Karpas-422 (cell line): ENCODE data around the gene ARRB1. TPM values are rescaled to one million over a fixed set of nuclear protein-coding genes. Genes with fewer than 3 reads are reported as not detected.
"Not testable (repeated sequence)": the region's sequence is repeated elsewhere in the genome, so short reads cannot be mapped to it uniquely, and the experiment has no call there.

ENCODE experiments used
- DNase-seq: peaks from one replicate; pipeline ENCODE4 v3.0.0-alpha.2; 2015
- H2AFZ ChIP-seq: fragments of 200-600 bp; sonication (generic); 2 replicates; pipeline ENCODE4 v1.6.1; 2014; ENCODE audit warnings: antibody characterized with exemption, low read length, mixed read lengths
- H3K27ac ChIP-seq: fragments of 200-600 bp; sonication (generic); 2 replicates; pipeline ENCODE4 v1.5.1; 2014; ENCODE audit warnings: mild to moderate bottlenecking, low read length, moderate library complexity
- H3K27me3 ChIP-seq: fragments of 200-600 bp; sonication (generic); 2 replicates; pipeline ENCODE4 v1.6.1; 2014; ENCODE audit warnings: low read length, mixed read lengths
- H3K36me3 ChIP-seq: fragments of 200-600 bp; sonication (generic); 2 replicates; pipeline ENCODE4 v1.6.1; 2014; ENCODE audit warnings: low read length, mixed read lengths; ENCODE audit not compliant: insufficient read depth
- H3K4me1 ChIP-seq: fragments of 200-600 bp; sonication (generic); 2 replicates; pipeline ENCODE4 v1.6.1; 2014; ENCODE audit warnings: mild to moderate bottlenecking, low read length, mixed read lengths
- H3K4me2 ChIP-seq: fragments of 200-600 bp; sonication (generic); 2 replicates; pipeline ENCODE4 v1.6.1; 2014; ENCODE audit warnings: low read length, low read depth, mild to moderate bottlenecking; ENCODE audit not compliant: poor library complexity, severe bottlenecking
- H3K4me3 ChIP-seq: fragments of 200-600 bp; sonication (generic); 2 replicates; pipeline ENCODE4 v1.5.1; 2014; ENCODE audit warnings: mild to moderate bottlenecking, antibody characterized with exemption, low read length, mixed read lengths
- H3K79me2 ChIP-seq: fragments of 200-600 bp; sonication (generic); 2 replicates; pipeline ENCODE4 v1.6.1; 2014; ENCODE audit warnings: mild to moderate bottlenecking, low read length, mixed read lengths
- H3K9ac ChIP-seq: fragments of 200-600 bp; sonication (generic); 2 replicates; pipeline ENCODE4 v1.6.0; 2014; ENCODE audit warnings: low read length
- H3K9me2 ChIP-seq: fragments of 200-600 bp; sonication (generic), shearing (Covaris generic); replicated peaks from 2 replicates; pipeline ENCODE4 v1.6.0; 2014; ENCODE audit warnings: mild to moderate bottlenecking, low read length, moderate library complexity; ENCODE audit not compliant: insufficient read depth
- H3K9me3 ChIP-seq: fragments of 300-700, 200-600 bp; sonication (generic); 2 replicates; pipeline ENCODE4 v1.6.1; 2014; ENCODE audit warnings: low read length, mixed read lengths
- H4K20me1 ChIP-seq: fragments of 200-600 bp; sonication (generic); 2 replicates; pipeline ENCODE4 v1.6.1; 2014; ENCODE audit warnings: mild to moderate bottlenecking, antibody characterized with exemption, low read length, low read depth; ENCODE audit not compliant: insufficient read depth
- total RNA-seq: library from RNA; depleted of rRNA; stranded (reverse); fragments of >200 nt; shearing (Covaris generic); gene quantifications from 2 replicates; pipeline ENCODE4 v1.2.3, GENCODE V29; 2014; ENCODE audit warnings: low replicate concordance

Gene ARRB1
- total RNA-seq, 1 experiment from 2014 or later = not detected

- no peak overlapping the region for H2AFZ ChIP-seq
- H3K27ac ChIP-seq = no peak overlapping the region
- no peaks in the 10 kb centered on the region for H3K9me3 ChIP-seq
- no peak overlapping the region for H3K9ac ChIP-seq
- H3K4me2 ChIP-seq = no peak overlapping the region
- no peaks in the 10 kb centered on the region for H3K4me1 ChIP-seq
- no peak overlapping the region for H3K4me3 ChIP-seq
- no peak for DNase-seq
- no peaks in the 10 kb centered on the region for H3K27me3 ChIP-seq
- H3K79me2 ChIP-seq = no peaks in the 10 kb centered on the region
- no peaks in the 10 kb centered on the region for H3K36me3 ChIP-seq
- no peaks in the 10 kb centered on the region for H3K9me2 ChIP-seq
- H4K20me1 ChIP-seq = no peaks in the 10 kb centered on the region
These were observed 44.4 kb downstream of the ARRB1 start for GRCh38 chr11:75307058-75307457.

DNA sequence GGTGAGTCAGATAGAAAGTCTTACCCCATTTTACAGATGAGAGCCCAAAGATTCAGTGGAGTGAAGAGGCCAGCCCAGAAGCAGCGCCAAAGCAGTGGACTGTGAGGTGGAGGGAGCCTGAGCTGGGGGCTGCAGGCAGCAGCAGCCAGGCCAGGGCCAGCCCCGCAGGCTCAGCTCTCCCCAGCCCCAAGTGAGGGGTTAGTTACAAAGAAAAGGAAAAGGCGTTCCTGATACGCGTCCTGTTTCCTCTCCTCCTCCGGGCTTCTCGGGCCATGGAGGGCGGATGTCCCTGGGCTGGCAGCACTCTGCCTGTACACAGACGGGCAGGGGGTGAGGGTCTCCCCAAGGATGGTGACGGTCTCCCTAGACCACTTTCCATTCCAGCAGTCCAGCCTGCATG lies 44.9 kb downstream of the ARRB1 start:
- H3K4me2 ChIP-seq = no peak overlapping the region

DNA sequence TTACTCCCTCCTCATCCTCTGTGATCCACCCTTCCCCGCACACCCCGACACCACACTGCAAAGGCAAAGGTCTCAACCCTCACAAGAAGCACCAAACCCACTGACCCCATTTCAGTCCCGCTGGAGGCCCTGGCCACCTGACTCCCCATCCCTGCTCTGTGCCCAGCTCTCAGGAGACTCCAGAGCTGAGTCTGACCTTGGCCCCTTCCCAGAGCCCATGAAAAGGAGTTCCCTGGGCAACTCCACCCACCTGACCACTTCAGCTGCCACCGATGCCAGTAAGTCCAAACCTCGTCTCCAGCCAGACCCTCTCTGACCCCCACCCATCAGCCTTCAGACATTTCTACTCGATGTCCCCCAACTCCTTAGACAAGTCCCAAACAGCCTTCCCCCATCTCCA lies 45.5 kb downstream of the ARRB1 start:
- no peak overlapping the region for H3K4me2 ChIP-seq
- DNase-seq = no peak
- no peaks in the 10 kb centered on the region for H3K36me3 ChIP-seq
- no peaks in the 10 kb centered on the region for H3K27me3 ChIP-seq
- H2AFZ ChIP-seq = no peak overlapping the region
- no peak overlapping the region for H3K9ac ChIP-seq
- no peaks in the 10 kb centered on the region for H3K9me2 ChIP-seq
- H3K4me1 ChIP-seq = no peaks in the 10 kb centered on the region
- H3K9me3 ChIP-seq = no peaks in the 10 kb centered on the region
- no peaks in the 10 kb centered on the region for H4K20me1 ChIP-seq
- H3K4me3 ChIP-seq = no peak overlapping the region
- H3K27ac ChIP-seq = no peak overlapping the region
- no peaks in the 10 kb centered on the region for H3K79me2 ChIP-seq

More for the DNA sequence above, 44.9 kb downstream of the ARRB1 start:
- Histone ChIP-seq H3K9me3 (no peaks in the 10 kb centered on the region), H3K4me1 (no peaks in the 10 kb centered on the region), H3K9ac (no peak overlapping the region), H3K9me2 (no peaks in the 10 kb centered on the region), H3K27ac (no peak overlapping the region), H3K36me3 (no peaks in the 10 kb centered on the region), H2AFZ (no peak overlapping the region), H3K27me3 (no peaks in the 10 kb centered on the region), H3K4me3 (no peak overlapping the region), H3K79me2 (no peaks in the 10 kb centered on the region), H4K20me1 (no peaks in the 10 kb centered on the region)
- no peak for DNase-seq

- Histone ChIP-seq H3K4me3 (no peak overlapping the region), H3K4me1 (no peaks in the 10 kb centered on the region), H3K9me2 (no peaks in the 10 kb centered on the region), H3K9ac (no peak overlapping the region), H4K20me1 (no peaks in the 10 kb centered on the region), H3K4me2 (no peak overlapping the region), H3K27me3 (no peaks in the 10 kb centered on the region), H2AFZ (no peak overlapping the region), H3K9me3 (no peaks in the 10 kb centered on the region), H3K79me2 (no peaks in the 10 kb centered on the region), H3K36me3 (no peaks in the 10 kb centered on the region), H3K27ac (no peak overlapping the region)
- no peak for DNase-seq
These were observed 46.0 kb downstream of the ARRB1 start for GRCh38 chr11:75305452-75305851.

DNA sequence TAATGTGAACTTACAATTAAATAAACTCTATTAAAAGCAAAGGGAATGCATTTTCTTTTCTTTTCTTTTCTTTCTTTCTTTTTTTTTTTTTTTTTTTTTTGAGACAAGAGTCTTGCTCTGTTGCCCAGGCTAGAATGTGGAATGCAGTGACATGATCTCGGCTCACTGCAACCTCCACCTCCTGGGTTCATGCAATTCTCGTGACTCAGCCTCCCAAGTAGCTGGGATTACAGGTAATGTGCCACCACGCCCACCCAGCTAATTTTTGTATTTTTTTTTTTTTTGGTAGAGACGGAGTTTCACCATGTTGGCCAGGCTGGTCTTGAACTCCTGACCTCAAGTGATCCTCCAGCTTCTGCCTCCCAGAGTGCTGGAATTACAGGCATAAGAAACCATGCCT lies 46.5 kb downstream of the ARRB1 start:
- H2AFZ ChIP-seq, DNase-seq, H3K9ac ChIP-seq, H3K36me3 ChIP-seq, H3K4me3 ChIP-seq, H3K27ac ChIP-seq, H4K20me1 ChIP-seq, H3K4me2 ChIP-seq, H3K4me1 ChIP-seq, H3K27me3 ChIP-seq, H3K9me2 ChIP-seq, H3K9me3 ChIP-seq, H3K79me2 ChIP-seq: not testable (repeated sequence)

DNA sequence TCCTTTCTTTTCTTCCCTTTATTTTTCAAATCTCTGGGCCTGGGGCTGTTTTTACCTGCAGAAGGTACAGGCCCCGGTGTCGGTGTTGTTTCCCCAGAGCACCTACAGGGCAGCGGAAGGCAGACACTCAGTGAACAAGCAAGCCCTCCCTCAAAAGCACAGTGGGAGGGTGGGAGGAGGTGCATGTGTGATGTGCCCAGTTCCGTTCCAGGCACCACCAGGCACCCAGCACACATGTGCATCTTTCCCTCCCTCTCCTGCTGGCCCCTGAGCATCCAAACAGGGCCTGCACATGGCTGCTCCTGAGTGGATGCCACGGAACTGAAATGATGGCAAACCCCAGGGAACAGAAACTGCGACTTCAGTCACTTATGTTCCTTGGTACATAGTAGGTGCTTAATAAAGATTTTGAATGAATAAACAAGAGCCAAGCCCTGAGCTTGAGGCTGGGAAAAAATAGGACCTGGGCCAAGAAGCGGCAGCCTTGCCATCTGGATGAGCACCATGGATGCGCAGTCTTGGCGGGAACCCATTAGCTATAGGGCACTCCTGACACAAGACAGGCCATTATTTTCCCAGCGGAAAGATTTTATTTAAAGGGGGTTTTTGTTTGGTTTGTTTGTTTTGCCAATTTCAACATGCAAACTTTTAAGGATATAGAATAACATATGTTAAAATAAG lies 47.8 kb downstream of the ARRB1 start:
- Histone ChIP-seq H2AFZ (no peak overlapping the region), H3K4me2 (no peak overlapping the region), H3K79me2 (no peaks in the 10 kb centered on the region), H3K36me3 (no peaks in the 10 kb centered on the region), H3K4me3 (no peak overlapping the region), H3K9me3 (no peaks in the 10 kb centered on the region), H3K9me2 (no peaks in the 10 kb centered on the region), H4K20me1 (no peaks in the 10 kb centered on the region), H3K4me1 (no peaks in the 10 kb centered on the region), H3K27me3 (no peaks in the 10 kb centered on the region), H3K9ac (no peak overlapping the region), H3K27ac (no peak overlapping the region)
- DNase-seq = no peak

- no peak for DNase-seq
- Histone ChIP-seq H3K27me3 (no peaks in the 10 kb centered on the region), H3K9ac (no peak overlapping the region), H3K4me3 (no peak overlapping the region), H3K9me3 (no peaks in the 10 kb centered on the region), H3K79me2 (no peaks in the 10 kb centered on the region), H3K9me2 (no peaks in the 10 kb centered on the region), H4K20me1 (no peaks in the 10 kb centered on the region), H2AFZ (no peak overlapping the region), H3K4me1 (no peaks in the 10 kb centered on the region), H3K36me3 (no peaks in the 10 kb centered on the region), H3K27ac (no peak overlapping the region), H3K4me2 (no peak overlapping the region)
These were observed 49.1 kb downstream of the ARRB1 start for GRCh38 chr11:75302371-75302770.

GRCh38 chr11:75301601-75302345 lies 49.7 kb downstream of the ARRB1 start:
- H3K4me1 ChIP-seq = no peaks in the 10 kb centered on the region
- H3K9me3 ChIP-seq = no peaks in the 10 kb centered on the region
- H2AFZ ChIP-seq = no peak overlapping the region

More at GRCh38 chr11:75301601-75302345, 49.7 kb downstream of the ARRB1 start:
- Histone ChIP-seq H3K4me2 (no peak overlapping the region), H3K9me2 (no peaks in the 10 kb centered on the region), H4K20me1 (no peaks in the 10 kb centered on the region), H3K27me3 (no peaks in the 10 kb centered on the region), H3K36me3 (no peaks in the 10 kb centered on the region), H3K79me2 (no peaks in the 10 kb centered on the region), H3K9ac (no peak overlapping the region), H3K27ac (no peak overlapping the region), H3K4me3 (no peak overlapping the region)
- DNase-seq = no peak
